Glomerular visceral epithelial cell (primary cell): ENCODE measurements around the gene MAFF.

Experiments used
- DNase-seq: peaks from one replicate; pipeline ENCODE4 v3.0.0-alpha.2; 2016; ENCODE audit errors: extremely low spot score

MAFF gene

GRCh38 chr22:38203855-38204514 lies 2.2 kb downstream of the MAFF start:
- DNase-seq: no peak

- DNase-seq: peak; percentile 41
These were observed 3.0 kb downstream of the MAFF start for GRCh38 chr22:38204784-38205183.

- DNase-seq: no peak
These were observed 3.7 kb downstream of the MAFF start for GRCh38 chr22:38205261-38206128.

GRCh38 chr22:38207898-38208432 lies 6.2 kb downstream of the MAFF start:
- DNase-seq: no peak

GRCh38 chr22:38208551-38208968 lies 6.8 kb downstream of the MAFF start:
- no peak for DNase-seq

- no peak for DNase-seq
These were observed 9.8 kb downstream of the MAFF start for GRCh38 chr22:38211556-38211955.

- DNase-seq: no peak
These were observed 10.6 kb downstream of the MAFF start for GRCh38 chr22:38212442-38212841.

GRCh38 chr22:38213319-38213989 lies 11.7 kb downstream of the MAFF start:
- no peak for DNase-seq

- no peak for DNase-seq
These were observed 12.2 kb downstream of the MAFF start for GRCh38 chr22:38213990-38214301.

- no peak for DNase-seq
These were observed 12.7 kb downstream of the MAFF start for GRCh38 chr22:38214302-38215056.

- DNase-seq: no peak
These were observed 13.6 kb downstream of the MAFF start for GRCh38 chr22:38215156-38216038.

- peak; percentile 93 for DNase-seq
These were observed 17.1 kb downstream of the MAFF start for GRCh38 chr22:38218661-38219622.

GRCh38 chr22:38219632-38220031 lies 17.8 kb downstream of the MAFF start:
- DNase-seq: no peak

GRCh38 chr22:38220163-38220562 lies 18.4 kb downstream of the MAFF start:
- DNase-seq: no peak

GRCh38 chr22:38220653-38221386 lies 19.0 kb downstream of the MAFF start:
- DNase-seq: no peak

- DNase-seq: no peak
These were observed 19.6 kb downstream of the MAFF start for GRCh38 chr22:38221407-38221806.

- DNase-seq: no peak
These were observed 20.4 kb downstream of the MAFF start for GRCh38 chr22:38221908-38222796.

- no peak for DNase-seq
These were observed 21.0 kb downstream of the MAFF start for GRCh38 chr22:38222797-38223119.
